Uterus (tissue), 2 donors: ENCODE results near the gene MED13L.

Experiments used
- CTCF ChIP-seq, 4 experiments: fragments of 200-600 bp in 2 of 4; fragments of 450-650 bp in 2 of 4; sonication (generic) in 2 of 4; IDR thresholded peaks; one replicate each; pipeline ENCODE4 v1.5.1; 2016 to 2019; ENCODE audit warnings: antibody characterized with exemption in 4 of 4, mild to moderate bottlenecking in 2 of 4, moderate library complexity in 1 of 4
- POLR2A ChIP-seq, 2 donors: fragments of 450-650 bp; IDR thresholded peaks; one replicate each; pipeline ENCODE4 v1.6.1; 2016; ENCODE audit warnings: antibody characterized with exemption in 2 of 2, mild to moderate bottlenecking in 1 of 2, moderate library complexity in 1 of 2

DNA sequence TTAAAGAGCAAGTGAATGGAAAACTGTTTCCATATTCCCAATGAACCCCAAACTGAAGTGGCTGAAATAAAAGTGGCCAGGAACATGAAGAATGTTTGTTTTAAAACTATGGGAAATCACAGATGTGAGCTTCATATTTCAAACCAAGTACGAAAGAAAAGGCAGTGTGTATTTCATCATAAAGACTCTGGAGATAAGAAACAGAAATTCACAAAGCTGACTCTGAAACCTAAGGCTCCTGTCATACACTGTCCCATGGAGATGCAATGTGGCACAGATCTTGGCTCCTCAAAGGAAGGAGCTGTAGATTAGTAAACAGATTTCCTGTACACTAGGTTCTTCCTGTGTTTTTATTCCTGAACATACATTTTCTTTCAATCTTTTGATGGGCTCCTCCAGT is 304.4 kb downstream of the MED13L start:
- TF ChIP-seq CTCF (IDR thresholded peaks at IDR 0.05) (no peak), POLR2A (IDR thresholded peaks at IDR 0.05) (no peak)
